ENCODE data around the gene DGKQ. TPM values are rescaled to one million over a fixed set of nuclear protein-coding genes. Genes with fewer than 3 reads are reported as not detected.

Gene DGKQ
- total RNA-seq, 1 experiment from 2014 or later, result 12.2 TPM

DNA sequence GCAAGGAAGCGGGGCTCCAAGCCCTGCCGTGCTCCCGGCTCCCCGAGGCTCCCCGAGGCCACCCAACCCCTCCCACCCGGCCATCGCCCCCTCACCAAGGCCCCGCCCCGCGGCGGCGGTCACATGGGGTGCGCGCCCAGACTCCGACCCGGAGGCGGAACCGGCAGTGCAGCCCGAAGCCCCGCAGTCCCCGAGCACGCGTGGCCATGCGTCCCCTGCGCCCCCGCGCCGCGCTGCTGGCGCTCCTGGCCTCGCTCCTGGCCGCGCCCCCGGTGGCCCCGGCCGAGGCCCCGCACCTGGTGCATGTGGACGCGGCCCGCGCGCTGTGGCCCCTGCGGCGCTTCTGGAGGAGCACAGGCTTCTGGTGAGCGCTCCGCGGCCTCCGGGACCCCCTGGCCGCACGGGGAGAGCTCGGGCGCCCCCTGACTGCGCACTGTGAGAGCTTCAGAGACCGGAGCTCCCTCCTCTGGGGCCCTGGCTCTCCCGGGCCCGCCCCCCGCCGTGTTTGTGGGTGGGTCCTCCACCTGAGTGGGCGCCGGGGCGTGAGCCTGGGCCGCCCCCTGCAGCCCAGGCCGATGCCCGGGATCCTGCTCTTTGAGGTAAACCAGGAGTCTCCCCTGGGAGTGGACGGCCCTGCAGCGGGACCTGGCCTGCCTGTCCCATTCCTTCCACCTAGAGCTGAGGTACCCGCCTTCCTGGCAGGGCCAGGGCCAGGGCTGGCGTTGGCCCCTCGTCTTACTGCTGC, 13.7 kb upstream of the DGKQ start, which contains the start of gene IDUA:
IDUA (plus strand) TSS at position 166 of the 745 bp plus-strand sequence; CDS start at position 207, 41 bp downstream.
- ATAC-seq (peak; percentile 83), DNase-seq (ENCODE audit: low read depth, low spot score) (no peak)
- peaks cover 5% of the 10 kb centered on the region for H3K4me1 ChIP-seq (ENCODE audit: control insufficient read depth, insufficient read depth, low read length)
- no TSS peak for BruUV-seq (replicated peaks)
- in situ Hi-C loops (cut with HindIII; ENCODE audit: low pct_unique_long_range_greater_than_20kb, low sequenced_read_pairs), result no loop called here
- no peaks in the 10 kb centered on the region for H3K36me3 ChIP-seq (ENCODE audit: control insufficient read depth, insufficient read depth, low read length)
- ChIA-PET POLR2A (interaction anchor here (0.5 to 1.2 kb wide), 2 partner anchors 24 to 57 kb away, joined by 5 to 10 read pairs; partner anchors contain the start of gene FGFRL1), CTCF (interaction anchor here (0.6 to 0.7 kb wide), 2 partner anchors 51 to 217 kb away, joined by 3 read pairs; no protein-coding TSS in a partner anchor)
- H3K27me3 ChIP-seq (ENCODE audit: control insufficient read depth, insufficient read depth, low read length), result no peaks in the 10 kb centered on the region
- intact Hi-C loops (cut with micrococcal nuclease; ENCODE audit: unreplicated experiment), result no loop called here
- H3K9me3 ChIP-seq (ENCODE audit: control insufficient read depth, insufficient read depth, low read depth, low read length), result no peaks in the 10 kb centered on the region
- TF ChIP-seq, protein P1, sequence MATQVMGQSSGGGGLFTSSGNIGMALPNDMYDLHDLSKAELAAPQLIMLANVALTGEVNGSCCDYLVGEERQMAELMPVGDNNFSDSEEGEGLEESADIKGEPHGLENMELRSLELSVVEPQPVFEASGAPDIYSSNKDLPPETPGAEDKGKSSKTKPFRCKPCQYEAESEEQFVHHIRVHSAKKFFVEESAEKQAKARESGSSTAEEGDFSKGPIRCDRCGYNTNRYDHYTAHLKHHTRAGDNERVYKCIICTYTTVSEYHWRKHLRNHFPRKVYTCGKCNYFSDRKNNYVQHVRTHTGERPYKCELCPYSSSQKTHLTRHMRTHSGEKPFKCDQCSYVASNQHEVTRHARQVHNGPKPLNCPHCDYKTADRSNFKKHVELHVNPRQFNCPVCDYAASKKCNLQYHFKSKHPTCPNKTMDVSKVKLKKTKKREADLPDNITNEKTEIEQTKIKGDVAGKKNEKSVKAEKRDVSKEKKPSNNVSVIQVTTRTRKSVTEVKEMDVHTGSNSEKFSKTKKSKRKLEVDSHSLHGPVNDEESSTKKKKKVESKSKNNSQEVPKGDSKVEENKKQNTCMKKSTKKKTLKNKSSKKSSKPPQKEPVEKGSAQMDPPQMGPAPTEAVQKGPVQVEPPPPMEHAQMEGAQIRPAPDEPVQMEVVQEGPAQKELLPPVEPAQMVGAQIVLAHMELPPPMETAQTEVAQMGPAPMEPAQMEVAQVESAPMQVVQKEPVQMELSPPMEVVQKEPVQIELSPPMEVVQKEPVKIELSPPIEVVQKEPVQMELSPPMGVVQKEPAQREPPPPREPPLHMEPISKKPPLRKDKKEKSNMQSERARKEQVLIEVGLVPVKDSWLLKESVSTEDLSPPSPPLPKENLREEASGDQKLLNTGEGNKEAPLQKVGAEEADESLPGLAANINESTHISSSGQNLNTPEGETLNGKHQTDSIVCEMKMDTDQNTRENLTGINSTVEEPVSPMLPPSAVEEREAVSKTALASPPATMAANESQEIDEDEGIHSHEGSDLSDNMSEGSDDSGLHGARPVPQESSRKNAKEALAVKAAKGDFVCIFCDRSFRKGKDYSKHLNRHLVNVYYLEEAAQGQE (IDR thresholded peaks at IDR 0.05; ENCODE audit: insufficient read depth in 1 of 2, low read depth in 2 of 2, low read length in 1 of 2), result no peak
- TF ChIP-seq, protein P2, sequence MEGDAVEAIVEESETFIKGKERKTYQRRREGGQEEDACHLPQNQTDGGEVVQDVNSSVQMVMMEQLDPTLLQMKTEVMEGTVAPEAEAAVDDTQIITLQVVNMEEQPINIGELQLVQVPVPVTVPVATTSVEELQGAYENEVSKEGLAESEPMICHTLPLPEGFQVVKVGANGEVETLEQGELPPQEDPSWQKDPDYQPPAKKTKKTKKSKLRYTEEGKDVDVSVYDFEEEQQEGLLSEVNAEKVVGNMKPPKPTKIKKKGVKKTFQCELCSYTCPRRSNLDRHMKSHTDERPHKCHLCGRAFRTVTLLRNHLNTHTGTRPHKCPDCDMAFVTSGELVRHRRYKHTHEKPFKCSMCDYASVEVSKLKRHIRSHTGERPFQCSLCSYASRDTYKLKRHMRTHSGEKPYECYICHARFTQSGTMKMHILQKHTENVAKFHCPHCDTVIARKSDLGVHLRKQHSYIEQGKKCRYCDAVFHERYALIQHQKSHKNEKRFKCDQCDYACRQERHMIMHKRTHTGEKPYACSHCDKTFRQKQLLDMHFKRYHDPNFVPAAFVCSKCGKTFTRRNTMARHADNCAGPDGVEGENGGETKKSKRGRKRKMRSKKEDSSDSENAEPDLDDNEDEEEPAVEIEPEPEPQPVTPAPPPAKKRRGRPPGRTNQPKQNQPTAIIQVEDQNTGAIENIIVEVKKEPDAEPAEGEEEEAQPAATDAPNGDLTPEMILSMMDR (IDR thresholded peaks at IDR 0.05), result peak; percentile 82
- H3K27ac ChIP-seq (ENCODE audit: low read length), result peak within 1 kb of the TSS; percentile 72
- H3K4me3 ChIP-seq (ENCODE audit: low read depth in 2 of 2, low read length in 2 of 2), result peak within 1 kb of the TSS; percentile 61 to 67

GRCh38 chr4:986428-986878, 13.1 kb upstream of the DGKQ start:
- in situ Hi-C loops (cut with HindIII; ENCODE audit: low pct_unique_long_range_greater_than_20kb, low sequenced_read_pairs) (no loop called here), intact Hi-C loops (cut with micrococcal nuclease; ENCODE audit: unreplicated experiment) (no loop called here)
- BruUV-seq (replicated peaks), result no TSS peak
- H3K27ac ChIP-seq (ENCODE audit: low read length), result peak overlapping the region; percentile 72
- TF ChIP-seq, protein P2 (IDR thresholded peaks at IDR 0.05), result no peak
- no peak for TF ChIP-seq TCF7L2 (IDR thresholded peaks at IDR 0.05; ENCODE audit: low read depth, low read length)
- no peak for TF ChIP-seq POLR2AphosphoS5 (IDR thresholded peaks at IDR 0.05; ENCODE audit: low read depth, low read length)
- TF ChIP-seq, protein P1 (IDR thresholded peaks at IDR 0.05; ENCODE audit: insufficient read depth in 1 of 2, low read depth in 2 of 2, low read length in 1 of 2), result no peak
- no peaks in the 10 kb centered on the region for H3K36me3 ChIP-seq (ENCODE audit: control insufficient read depth, insufficient read depth, low read length)
- peaks cover 5% of the 10 kb centered on the region for H3K4me1 ChIP-seq (ENCODE audit: control insufficient read depth, insufficient read depth, low read length)
- POLR2A ChIA-PET, result no interaction called here
- CTCF ChIA-PET, result interaction anchor here (0.6 kb wide), 1 partner anchor 216 kb away, joined by 3 read pairs; no protein-coding TSS in a partner anchor
- no peak for DNase-seq (ENCODE audit: low read depth, low spot score)
- H3K9me3 ChIP-seq (ENCODE audit: control insufficient read depth, insufficient read depth, low read depth, low read length), result no peaks in the 10 kb centered on the region
- no peaks in the 10 kb centered on the region for H3K27me3 ChIP-seq (ENCODE audit: control insufficient read depth, insufficient read depth, low read length)
- peak overlapping the region; percentile 61 to 67 for H3K4me3 ChIP-seq (ENCODE audit: low read depth in 2 of 2, low read length in 2 of 2)
- ATAC-seq, result no peak
